ENCODE results near the gene ITGB1.
A peak's percentile ranks its signal among the peaks of the same experiment; 100 is the strongest.
"Not testable (repeated sequence)": the region's sequence is repeated elsewhere in the genome, so short reads cannot be mapped to it uniquely, and the experiment has no call there.

The ITGB1 gene

GRCh38 chr10:32980558-32981468 lies 22.8 kb upstream of the ITGB1 start:
- peak; percentile 65 for DNase-seq (ENCODE audit: low read depth)

- no peak for DNase-seq (ENCODE audit: low read depth)
These were observed 22.2 kb upstream of the ITGB1 start for GRCh38 chr10:32980242-32980557.

GRCh38 chr10:32979719-32980118 lies 21.7 kb upstream of the ITGB1 start:
- not testable (repeated sequence) for DNase-seq (ENCODE audit: low read depth)

DNA sequence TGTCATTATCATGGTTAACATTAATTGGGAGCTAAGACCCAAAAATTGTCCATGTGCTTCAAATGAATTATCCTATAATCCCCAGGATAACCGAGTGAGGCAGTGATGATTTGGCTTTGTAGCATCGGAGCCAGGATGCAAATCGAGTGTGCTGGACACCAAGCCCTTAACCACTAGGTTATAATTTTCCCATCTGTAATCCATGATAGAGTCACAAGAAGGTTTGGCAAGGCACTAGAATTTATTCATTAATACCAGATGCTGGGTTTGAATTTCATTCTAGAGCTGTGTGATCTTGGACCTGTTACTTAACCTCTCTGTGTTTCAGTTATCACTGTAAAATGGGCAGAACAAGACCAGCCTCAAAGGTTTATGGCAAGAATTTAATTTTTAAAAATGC lies 21.0 kb upstream of the ITGB1 start:
- no peak for DNase-seq (ENCODE audit: low read depth)

GRCh38 chr10:32977846-32978809 lies 20.1 kb upstream of the ITGB1 start:
- DNase-seq (ENCODE audit: low read depth) = not testable (repeated sequence)

- DNase-seq (ENCODE audit: low read depth) = no peak
These were observed 18.3 kb upstream of the ITGB1 start for GRCh38 chr10:32976338-32976737.

DNA sequence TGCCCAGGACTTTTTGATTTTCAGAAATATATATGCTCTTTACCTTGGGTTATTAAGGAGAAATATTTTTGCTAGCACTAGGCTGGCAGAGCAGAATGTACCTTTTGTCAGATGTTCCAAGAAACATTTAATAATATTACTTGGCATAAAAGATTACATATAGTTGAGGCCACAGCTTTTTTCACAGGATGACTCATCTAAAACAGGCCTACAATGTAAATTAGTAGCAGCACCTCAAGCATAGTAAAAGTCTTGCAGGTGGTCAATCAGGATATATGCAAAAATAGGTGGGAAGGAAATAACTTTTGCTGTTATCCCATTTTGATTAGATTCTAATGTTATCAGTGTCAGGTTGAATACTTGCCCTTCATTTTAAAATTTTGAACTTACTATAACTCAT lies 14.9 kb upstream of the ITGB1 start:
- no peak for DNase-seq (ENCODE audit: low read depth)

GRCh38 chr10:32972460-32972859 lies 14.4 kb upstream of the ITGB1 start:
- DNase-seq (ENCODE audit: low read depth) = no peak

GRCh38 chr10:32971536-32972091 lies 13.6 kb upstream of the ITGB1 start:
- no peak for DNase-seq (ENCODE audit: low read depth)

DNA sequence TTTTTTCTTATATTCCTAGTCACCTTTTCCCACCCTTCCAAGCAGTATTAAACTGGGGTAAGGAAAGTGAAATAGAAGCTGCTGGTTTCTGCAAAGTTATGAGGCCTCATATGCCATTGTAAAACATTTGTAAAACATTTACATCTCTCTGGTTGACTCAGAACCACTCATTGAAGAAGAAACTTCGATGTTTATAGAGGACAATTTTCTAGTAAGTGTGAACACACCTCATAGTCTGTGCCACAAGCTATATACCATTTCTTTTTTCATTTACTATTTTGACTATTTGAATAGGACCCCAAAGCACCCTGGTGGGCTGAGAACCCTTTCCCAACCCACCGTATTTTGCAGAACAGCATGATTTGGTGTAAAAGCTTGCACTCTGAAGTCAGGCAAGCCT lies 12.9 kb upstream of the ITGB1 start:
- no peak for DNase-seq (ENCODE audit: low read depth)

DNA sequence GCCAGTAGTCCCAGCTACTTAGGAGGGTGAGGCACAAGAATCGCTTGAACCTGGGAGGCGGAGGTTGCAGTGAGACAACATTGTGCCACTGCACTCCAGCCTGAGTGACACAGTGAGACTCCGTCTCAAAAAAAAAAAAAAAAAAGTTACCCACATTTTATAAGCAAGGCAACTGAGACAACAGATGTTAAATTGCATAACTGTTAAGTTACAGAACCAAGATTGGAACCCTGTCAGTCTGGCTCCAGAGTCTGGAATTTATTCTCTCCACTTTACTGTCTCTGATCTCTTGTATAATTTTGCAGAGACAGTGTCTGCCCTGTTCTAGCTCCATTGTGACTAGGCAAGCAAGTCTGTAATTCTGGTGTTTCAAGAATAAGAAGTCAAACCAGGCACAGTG lies 6.2 kb upstream of the ITGB1 start:
- DNase-seq (ENCODE audit: low read depth) = no peak

DNA sequence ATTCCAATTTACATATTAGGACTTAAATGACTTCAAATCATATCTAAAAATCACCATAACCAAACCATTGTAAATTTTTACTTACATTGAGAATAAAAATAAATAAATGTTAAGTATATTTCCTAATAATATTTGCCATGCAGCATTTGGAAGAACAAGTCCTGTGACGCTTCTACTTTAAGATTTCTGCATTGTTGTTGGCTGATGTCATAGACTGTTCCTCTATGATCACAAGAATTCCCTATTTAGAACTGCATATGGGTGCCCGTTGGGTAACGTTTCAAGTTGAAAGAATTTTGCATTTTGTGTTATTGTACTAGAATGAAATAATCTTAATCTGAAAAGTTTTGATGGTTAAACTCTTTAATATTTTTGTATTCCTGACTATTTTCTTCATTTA lies 5.1 kb upstream of the ITGB1 start:
- DNase-seq (ENCODE audit: low read depth) = no peak

- no peak for DNase-seq (ENCODE audit: low read depth)
These were observed 4.5 kb upstream of the ITGB1 start for GRCh38 chr10:32962521-32962920.

GRCh38 chr10:32961895-32962369 lies 3.9 kb upstream of the ITGB1 start:
- no peak for DNase-seq (ENCODE audit: low read depth)

DNA sequence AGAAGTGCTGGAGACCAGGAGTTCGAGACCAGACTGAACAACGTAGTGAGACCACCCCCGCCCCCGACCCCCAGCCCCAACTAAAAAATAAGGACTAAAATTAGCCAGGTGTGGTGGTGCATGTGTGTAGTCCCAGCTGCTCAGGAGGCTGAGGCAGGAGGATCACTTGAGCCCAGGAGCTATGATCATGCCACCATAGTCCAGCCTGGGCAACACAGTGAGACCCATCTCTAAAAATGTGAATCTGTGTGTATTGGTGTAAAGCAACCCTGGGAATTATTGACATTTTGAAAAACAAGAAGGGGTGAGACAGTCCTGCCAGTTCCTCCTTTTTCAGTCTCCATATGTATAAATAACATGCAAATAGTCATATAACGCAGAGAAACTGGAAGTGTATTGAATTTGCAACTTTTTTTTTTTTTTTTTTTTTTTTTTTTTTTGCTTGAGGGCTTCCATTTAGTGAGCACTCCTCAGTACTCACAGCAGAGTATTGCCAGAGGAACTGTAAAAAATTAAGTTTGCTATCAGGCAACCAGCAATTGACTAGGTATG lies 3.4 kb upstream of the ITGB1 start:
- no peak for DNase-seq (ENCODE audit: low read depth)

- no peak for DNase-seq (ENCODE audit: low read depth)
These were observed 2.0 kb upstream of the ITGB1 start for GRCh38 chr10:32960022-32960421.

DNA sequence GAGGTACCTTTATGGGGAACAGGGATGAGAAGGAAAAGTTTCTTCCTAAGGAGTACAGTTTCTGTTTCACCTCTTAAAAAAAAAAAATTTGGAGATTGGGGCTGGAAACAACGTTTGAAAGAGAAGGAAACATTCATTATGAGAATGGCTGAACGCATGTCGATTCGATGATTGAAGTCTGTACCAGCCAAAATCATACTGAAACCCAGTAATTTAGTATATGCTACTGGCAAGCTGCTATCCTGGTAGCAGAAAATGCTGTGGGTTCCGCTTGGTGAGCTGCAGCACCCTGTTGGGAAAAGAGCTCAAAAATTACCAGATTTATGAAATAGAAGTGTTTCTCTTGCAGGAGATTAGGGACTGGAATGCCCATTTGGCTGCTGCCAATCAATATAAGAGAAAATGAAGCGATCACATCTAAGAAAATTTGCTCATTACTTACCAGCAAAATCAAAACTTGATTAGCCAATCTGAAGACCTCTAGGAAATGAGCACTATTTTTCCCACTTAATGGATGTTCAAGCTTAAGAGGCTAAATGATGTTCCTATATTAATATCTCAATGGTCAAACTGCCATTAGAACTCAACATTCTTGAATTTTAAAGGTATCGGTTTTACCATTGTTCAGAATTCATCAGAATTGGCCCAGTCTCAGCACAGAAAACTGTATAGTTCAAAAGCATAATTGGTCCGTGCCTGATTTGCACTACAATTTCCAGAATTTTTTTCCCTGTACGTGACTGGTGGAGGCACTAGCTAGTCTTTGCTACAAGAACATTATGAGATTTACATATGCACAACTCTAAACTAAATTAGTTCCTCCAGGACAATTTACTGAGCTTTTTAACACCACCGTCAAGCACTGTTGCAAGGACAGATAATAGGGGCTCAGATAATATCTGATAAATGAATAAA lies 1.2 kb upstream of the ITGB1 start:
- DNase-seq (ENCODE audit: low read depth) = no peak

GRCh38 chr10:32957341-32958084 lies 517 bp downstream of the ITGB1 start:
- no peak for DNase-seq (ENCODE audit: low read depth)

DNA sequence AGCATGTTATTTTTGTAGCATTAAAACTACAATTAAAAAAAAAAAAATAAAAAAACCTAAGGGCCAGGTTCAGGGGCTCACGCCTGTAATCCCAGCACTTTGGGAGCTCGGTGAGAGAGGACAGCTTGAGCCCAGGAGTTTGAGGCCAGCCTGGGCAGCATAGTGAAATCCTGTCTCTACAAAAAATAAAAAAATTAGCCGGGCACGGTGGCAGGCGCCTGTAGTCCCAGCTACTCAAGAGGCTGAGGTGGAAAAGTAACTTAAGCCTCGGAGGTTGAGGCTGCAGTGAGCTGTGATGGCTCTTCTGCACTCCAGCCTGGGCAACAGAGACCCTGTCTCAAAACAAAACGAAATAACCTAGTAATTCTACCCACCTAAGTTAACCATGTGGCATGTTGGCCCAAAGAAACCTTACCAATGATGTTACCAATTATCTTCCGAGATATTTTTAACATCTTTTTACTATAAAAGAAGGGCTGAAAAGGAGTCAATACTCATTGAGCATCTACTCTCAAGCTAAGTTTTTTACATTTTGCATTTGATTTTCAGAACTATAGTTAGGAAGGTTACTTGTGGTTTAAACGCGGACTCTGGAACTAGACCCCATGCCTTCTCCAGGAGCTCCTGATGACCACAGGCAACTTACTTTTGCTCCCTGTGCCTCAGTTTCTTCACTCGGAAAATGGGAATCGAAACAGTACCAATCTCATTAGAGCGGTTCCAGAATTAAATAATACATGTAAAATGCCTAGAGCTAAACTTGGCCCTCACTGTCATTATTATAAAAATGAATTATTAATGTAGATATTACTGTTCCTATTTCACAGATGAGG lies 1.4 kb downstream of the ITGB1 start:
- DNase-seq (ENCODE audit: low read depth) = no peak

- no peak for DNase-seq (ENCODE audit: low read depth)
These were observed 2.2 kb downstream of the ITGB1 start for GRCh38 chr10:32955790-32956189.
